ENCODE results near the gene MEN1. TPM values are rescaled to one million over a fixed set of nuclear protein-coding genes. Genes with fewer than 3 reads are reported as not detected.

The MEN1 gene
- total and polyA plus RNA-seq, 9 of the 15 experiments (the other 6 are each of a cell fraction or from before 2014, with no cell fraction given) = 3.4 to 57.2 (median 19.3) TPM

DNA sequence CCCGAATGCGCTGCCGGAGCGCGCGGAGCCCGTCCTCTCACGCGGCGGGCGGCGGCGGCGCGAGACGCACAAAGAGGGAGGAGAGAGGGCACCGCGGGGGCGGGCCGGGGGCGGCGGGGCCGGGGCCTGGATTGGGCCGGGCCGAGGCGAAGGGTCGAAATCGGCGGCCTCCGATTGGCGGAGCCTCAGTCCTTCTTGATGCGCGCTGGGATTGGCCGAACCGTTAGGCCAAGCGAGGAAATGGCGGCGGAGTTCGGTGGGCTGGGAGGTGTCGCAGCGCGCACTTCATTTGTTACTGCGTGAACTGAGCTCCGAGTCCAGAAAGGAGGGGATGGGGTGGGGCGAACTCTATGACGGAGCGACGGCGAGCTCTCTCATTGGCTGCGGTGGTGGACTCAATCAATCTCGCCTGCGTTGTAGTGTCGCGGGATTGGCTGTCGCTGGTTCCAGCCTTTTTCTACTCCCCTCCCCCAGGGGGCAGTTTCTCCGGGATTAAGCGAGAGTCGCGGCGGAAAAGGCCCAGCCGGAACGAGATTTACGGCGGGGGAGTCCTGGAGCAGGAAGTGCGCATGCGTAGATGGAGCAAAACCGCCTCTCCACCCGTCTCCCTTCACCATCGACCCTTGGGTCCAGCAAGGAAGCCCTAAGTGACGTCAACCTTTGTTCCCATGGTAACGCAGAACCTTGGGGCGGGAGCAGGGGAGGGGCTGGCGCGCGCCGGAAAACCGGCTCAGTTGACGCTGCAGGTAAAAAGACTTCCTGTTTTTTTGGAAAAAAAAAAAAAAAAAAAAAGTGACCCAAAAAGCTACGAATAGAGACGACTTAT is 31.7 kb downstream of the MEN1 start, which contains the start of gene SF1 (continued):
- TF ChIP-seq ETV6 (IDR thresholded peaks at IDR 0.05; ENCODE audit: borderline replicate concordance in 1 of 2, low read depth in 2 of 2, low read length in 1 of 2) (no peak), ETV6 (CRISPR knock-in tag; IDR thresholded peaks at IDR 0.05; ENCODE audit: borderline replicate concordance) (no peak), PHF21A (IDR thresholded peaks at IDR 0.05; ENCODE audit: borderline replicate concordance, low read depth) (peak; percentile 99), SMARCE1 (IDR thresholded peaks at IDR 0.05) (no peak), ZNF140 (CRISPR knock-in tag; IDR thresholded peaks at IDR 0.05) (no peak), FIP1L1 (IDR thresholded peaks at IDR 0.05; ENCODE audit: low read depth, low read length, poor library complexity, severe bottlenecking) (no peak), ZNF384 (IDR thresholded peaks at IDR 0.05; ENCODE audit: low read depth, low read length) (peak; percentile 96), SMARCC2 (IDR thresholded peaks at IDR 0.05; ENCODE audit: low read depth) (no peak), SREBF2 (CRISPR knock-in tag; IDR thresholded peaks at IDR 0.05) (no peak), NFE2 (IDR thresholded peaks at IDR 0.05; ENCODE audit: low read depth) (no peak), HDAC1 (IDR thresholded peaks at IDR 0.05) (peak in 1 of 2 experiments; percentile 12; a peak in 1 of 4 replicates), ADNP (tag; IDR thresholded peaks at IDR 0.05) (no peak), ZNF75A (CRISPR knock-in tag; IDR thresholded peaks at IDR 0.05) (no peak), PRMT5 (CRISPR knock-in tag; IDR thresholded peaks at IDR 0.05) (no peak), RBFOX2 (IDR thresholded peaks at IDR 0.05; ENCODE audit: low read depth, low read length) (peak; percentile 92), ZNF174 (CRISPR knock-in tag; IDR thresholded peaks at IDR 0.05) (no peak), EP400 (IDR thresholded peaks at IDR 0.05) (peak; percentile 82), HMGN3 (IDR thresholded peaks at IDR 0.05; ENCODE audit: borderline replicate concordance, extremely low read depth, insufficient read length, low read depth, low read length) (no peak), MEIS2 (IDR thresholded peaks at IDR 0.05; ENCODE audit: partially characterized antibody) (peak; percentile 91)
- TF ChIP-seq, protein P1, sequence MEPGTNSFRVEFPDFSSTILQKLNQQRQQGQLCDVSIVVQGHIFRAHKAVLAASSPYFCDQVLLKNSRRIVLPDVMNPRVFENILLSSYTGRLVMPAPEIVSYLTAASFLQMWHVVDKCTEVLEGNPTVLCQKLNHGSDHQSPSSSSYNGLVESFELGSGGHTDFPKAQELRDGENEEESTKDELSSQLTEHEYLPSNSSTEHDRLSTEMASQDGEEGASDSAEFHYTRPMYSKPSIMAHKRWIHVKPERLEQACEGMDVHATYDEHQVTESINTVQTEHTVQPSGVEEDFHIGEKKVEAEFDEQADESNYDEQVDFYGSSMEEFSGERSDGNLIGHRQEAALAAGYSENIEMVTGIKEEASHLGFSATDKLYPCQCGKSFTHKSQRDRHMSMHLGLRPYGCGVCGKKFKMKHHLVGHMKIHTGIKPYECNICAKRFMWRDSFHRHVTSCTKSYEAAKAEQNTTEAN (CRISPR knock-in tag; IDR thresholded peaks at IDR 0.05) = no peak
- TF ChIP-seq, protein P2, sequence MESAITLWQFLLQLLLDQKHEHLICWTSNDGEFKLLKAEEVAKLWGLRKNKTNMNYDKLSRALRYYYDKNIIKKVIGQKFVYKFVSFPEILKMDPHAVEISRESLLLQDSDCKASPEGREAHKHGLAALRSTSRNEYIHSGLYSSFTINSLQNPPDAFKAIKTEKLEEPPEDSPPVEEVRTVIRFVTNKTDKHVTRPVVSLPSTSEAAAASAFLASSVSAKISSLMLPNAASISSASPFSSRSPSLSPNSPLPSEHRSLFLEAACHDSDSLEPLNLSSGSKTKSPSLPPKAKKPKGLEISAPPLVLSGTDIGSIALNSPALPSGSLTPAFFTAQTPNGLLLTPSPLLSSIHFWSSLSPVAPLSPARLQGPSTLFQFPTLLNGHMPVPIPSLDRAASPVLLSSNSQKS (CRISPR knock-in tag; IDR thresholded peaks at IDR 0.05) = no peak
- TF ChIP-seq, protein P3, sequence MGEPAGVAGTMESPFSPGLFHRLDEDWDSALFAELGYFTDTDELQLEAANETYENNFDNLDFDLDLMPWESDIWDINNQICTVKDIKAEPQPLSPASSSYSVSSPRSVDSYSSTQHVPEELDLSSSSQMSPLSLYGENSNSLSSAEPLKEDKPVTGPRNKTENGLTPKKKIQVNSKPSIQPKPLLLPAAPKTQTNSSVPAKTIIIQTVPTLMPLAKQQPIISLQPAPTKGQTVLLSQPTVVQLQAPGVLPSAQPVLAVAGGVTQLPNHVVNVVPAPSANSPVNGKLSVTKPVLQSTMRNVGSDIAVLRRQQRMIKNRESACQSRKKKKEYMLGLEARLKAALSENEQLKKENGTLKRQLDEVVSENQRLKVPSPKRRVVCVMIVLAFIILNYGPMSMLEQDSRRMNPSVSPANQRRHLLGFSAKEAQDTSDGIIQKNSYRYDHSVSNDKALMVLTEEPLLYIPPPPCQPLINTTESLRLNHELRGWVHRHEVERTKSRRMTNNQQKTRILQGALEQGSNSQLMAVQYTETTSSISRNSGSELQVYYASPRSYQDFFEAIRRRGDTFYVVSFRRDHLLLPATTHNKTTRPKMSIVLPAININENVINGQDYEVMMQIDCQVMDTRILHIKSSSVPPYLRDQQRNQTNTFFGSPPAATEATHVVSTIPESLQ (CRISPR knock-in tag; IDR thresholded peaks at IDR 0.05) = no peak
- TF ChIP-seq, protein P4, sequence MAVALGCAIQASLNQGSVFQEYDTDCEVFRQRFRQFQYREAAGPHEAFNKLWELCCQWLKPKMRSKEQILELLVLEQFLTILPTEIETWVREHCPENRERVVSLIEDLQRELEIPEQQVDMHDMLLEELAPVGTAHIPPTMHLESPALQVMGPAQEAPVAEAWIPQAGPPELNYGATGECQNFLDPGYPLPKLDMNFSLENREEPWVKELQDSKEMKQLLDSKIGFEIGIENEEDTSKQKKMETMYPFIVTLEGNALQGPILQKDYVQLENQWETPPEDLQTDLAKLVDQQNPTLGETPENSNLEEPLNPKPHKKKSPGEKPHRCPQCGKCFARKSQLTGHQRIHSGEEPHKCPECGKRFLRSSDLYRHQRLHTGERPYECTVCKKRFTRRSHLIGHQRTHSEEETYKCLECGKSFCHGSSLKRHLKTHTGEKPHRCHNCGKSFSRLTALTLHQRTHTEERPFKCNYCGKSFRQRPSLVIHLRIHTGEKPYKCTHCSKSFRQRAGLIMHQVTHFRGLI (CRISPR knock-in tag; IDR thresholded peaks at IDR 0.05) = no peak
